Vagina (tissue), 2 donors: ENCODE results near the gene ACSS1. TPM values are rescaled to one million over a fixed set of nuclear protein-coding genes. Genes with fewer than 3 reads are reported as not detected.

ENCODE experiments used
- DNase-seq, 2 donors: peaks; one replicate each; pipeline ENCODE4 v3.0.0-alpha.2; 2017; ENCODE audit errors: extremely low spot score in 2 of 2
- H3K27ac ChIP-seq: fragments of 200-600 bp; sonication (generic); one replicate; pipeline ENCODE4 v1.5.1; 2019
- H3K27me3 ChIP-seq: fragments of 200-600 bp; sonication (generic); one replicate; pipeline ENCODE4 v1.5.1; 2019
- H3K36me3 ChIP-seq, 2 donors: fragments of 200-600 bp; sonication (generic); one replicate each; pipeline ENCODE4 v1.5.1; 2017 to 2019
- H3K4me1 ChIP-seq: fragments of 200-600 bp; sonication (generic); one replicate; pipeline ENCODE4 v1.5.1; 2019
- H3K4me3 ChIP-seq, 2 donors: fragments of 200-600 bp; sonication (generic); 1 replicate in 1 of 2; 2 replicates in 1 of 2; pipeline ENCODE4 v1.5.1; 2016 to 2019
- H3K9me3 ChIP-seq: fragments of 200-600 bp; sonication (generic); one replicate; pipeline ENCODE4 v1.5.1; 2019
- CTCF ChIP-seq, 3 experiments: fragments of 450-650 bp in 2 of 3; fragments of 200-600 bp in 1 of 3; sonication (generic) in 1 of 3; IDR thresholded peaks; one replicate each; pipeline ENCODE4 v1.5.1; 2017 to 2019; ENCODE audit warnings: antibody characterized with exemption in 3 of 3, mild to moderate bottlenecking in 2 of 3, moderate library complexity in 2 of 3
- POLR2A ChIP-seq, 2 donors: fragments of 450-650 bp; IDR thresholded peaks; one replicate each; pipeline ENCODE4 v1.6.1; 2017; ENCODE audit warnings: antibody characterized with exemption in 2 of 2, mild to moderate bottlenecking in 2 of 2, moderate library complexity in 2 of 2
- POLR2AphosphoS5 ChIP-seq, 2 donors: sonication (generic); formaldehyde crosslinking; IDR thresholded peaks; one replicate each; pipeline ENCODE4 v1.9.0; 2017; ENCODE audit warnings: antibody characterized with exemption in 2 of 2, mild to moderate bottlenecking in 2 of 2, low read depth in 1 of 2; ENCODE audit not compliant: insufficient read depth in 1 of 2
- intact Hi-C: fragments of 100-400 bp; cut with DNase I; formaldehyde crosslinking; loops from one replicate; pipeline ENCODE4 v1.15.1; 2023
- total RNA-seq: library from RNA; depleted of rRNA; stranded (reverse); fragments of >200 nt; gene quantifications from one replicate; pipeline ENCODE4 v1.2.3, GENCODE V29; 2016

The ACSS1 gene
- total RNA-seq, 1 donor from 2014 or later: 26.3 TPM

GRCh38 chr20:25049261-25050060 lies 8.5 kb downstream of the ACSS1 start:
- intact Hi-C loops: no loop called here
- Histone ChIP-seq H3K9me3 (no peaks in the 10 kb centered on the region), H3K4me1 (peaks cover 91% of the 10 kb centered on the region), H3K4me3 (no peak overlapping the region), H3K27me3 (no peaks in the 10 kb centered on the region), H3K27ac (no peak overlapping the region), H3K36me3 (peaks cover 0 to 26% of the 10 kb centered on the region in 2 donors)
- TF ChIP-seq CTCF (IDR thresholded peaks at IDR 0.05): no peak
- no peak for DNase-seq

- Histone ChIP-seq H3K4me3 (no peak overlapping the region), H3K9me3 (no peaks in the 10 kb centered on the region), H3K27me3 (no peaks in the 10 kb centered on the region), H3K36me3 (peaks cover 0 to 26% of the 10 kb centered on the region in 2 donors), H3K27ac (no peak overlapping the region), H3K4me1 (peaks cover 89% of the 10 kb centered on the region)
- DNase-seq: no peak
- no peak for TF ChIP-seq POLR2AphosphoS5 (IDR thresholded peaks at IDR 0.05; ENCODE audit: insufficient read depth in 1 of 2, low read depth in 1 of 2)
- TF ChIP-seq CTCF (IDR thresholded peaks at IDR 0.05): no peak
- intact Hi-C loops: no loop called here
Observed at GRCh38 chr20:25048519-25048952, 9.4 kb downstream of the ACSS1 start.

- DNase-seq: no peak
- Histone ChIP-seq H3K36me3 (peaks cover 0 to 26% of the 10 kb centered on the region in 2 donors), H3K9me3 (no peaks in the 10 kb centered on the region), H3K4me3 (no peak overlapping the region), H3K27ac (no peak overlapping the region), H3K27me3 (no peaks in the 10 kb centered on the region), H3K4me1 (peaks cover 89% of the 10 kb centered on the region)
- TF ChIP-seq POLR2A (IDR thresholded peaks at IDR 0.05): no peak
- TF ChIP-seq POLR2AphosphoS5 (IDR thresholded peaks at IDR 0.05; ENCODE audit: insufficient read depth in 1 of 2, low read depth in 1 of 2): no peak
- no peak for TF ChIP-seq CTCF (IDR thresholded peaks at IDR 0.05)
- intact Hi-C loops: no loop called here
Observed at GRCh38 chr20:25047766-25048165, 10.2 kb downstream of the ACSS1 start.

- Histone ChIP-seq H3K4me1 (peaks cover 89% of the 10 kb centered on the region), H3K27ac (no peak overlapping the region), H3K36me3 (peaks cover 0 to 26% of the 10 kb centered on the region in 2 donors), H3K27me3 (no peaks in the 10 kb centered on the region), H3K9me3 (no peaks in the 10 kb centered on the region), H3K4me3 (no peak overlapping the region)
- no peak for DNase-seq
- no peak for TF ChIP-seq POLR2AphosphoS5 (IDR thresholded peaks at IDR 0.05; ENCODE audit: insufficient read depth in 1 of 2, low read depth in 1 of 2)
- TF ChIP-seq POLR2A (IDR thresholded peaks at IDR 0.05): no peak
- no peak for TF ChIP-seq CTCF (IDR thresholded peaks at IDR 0.05)
- intact Hi-C loops: no loop called here
Observed at GRCh38 chr20:25046736-25047666, 10.9 kb downstream of the ACSS1 start.
